ENCODE results near the gene SLC48A1.

SLC48A1 gene

DNA sequence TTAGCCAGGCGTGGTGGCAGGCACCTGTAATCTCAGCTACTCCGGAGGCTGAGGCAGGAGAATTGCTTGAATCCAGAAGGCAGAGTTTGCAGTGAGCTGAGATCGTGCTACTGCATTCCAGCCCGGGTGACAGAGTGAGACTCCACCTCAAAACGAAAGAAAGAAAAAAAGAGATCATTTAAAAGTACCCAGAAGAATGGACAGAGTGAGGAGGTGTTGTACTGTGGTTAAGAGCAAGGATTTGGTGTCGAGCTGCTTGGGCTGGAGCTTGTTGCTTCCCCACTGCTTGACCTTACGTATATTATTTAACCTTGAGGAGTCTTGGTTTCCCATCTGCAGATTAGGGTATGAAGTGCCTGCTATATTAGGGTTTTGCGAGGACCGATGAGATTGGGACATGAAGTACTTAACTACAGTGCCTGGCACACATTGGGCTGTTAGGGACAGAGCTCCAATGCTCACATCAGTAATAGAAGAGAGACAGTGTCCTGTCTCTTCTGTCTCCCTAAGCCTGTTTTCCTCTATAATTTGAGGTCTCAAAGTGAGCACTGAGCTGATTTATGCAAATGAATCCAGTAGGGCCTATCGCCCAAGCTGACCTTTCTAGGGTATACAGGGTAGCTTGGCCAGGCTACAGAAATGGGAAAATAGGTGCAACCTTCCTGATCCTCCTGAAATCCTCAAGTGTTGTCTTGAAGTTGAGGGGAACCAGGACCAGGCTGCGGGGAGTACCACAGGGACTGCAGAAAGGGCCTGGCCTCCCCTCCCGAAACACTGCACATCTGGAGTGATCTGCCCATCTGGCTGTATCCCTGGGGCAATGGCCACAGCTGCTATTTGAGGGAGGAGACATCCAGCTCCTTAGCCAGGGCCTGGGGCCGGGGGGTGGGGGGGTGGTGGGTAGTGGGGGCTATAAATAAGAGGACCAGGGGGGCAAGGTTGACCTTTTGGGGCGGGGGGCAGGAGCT lies 55.3 kb downstream of the SLC48A1 start:
- DNase-seq (peak; percentile 5), ATAC-seq (no peak)

DNA sequence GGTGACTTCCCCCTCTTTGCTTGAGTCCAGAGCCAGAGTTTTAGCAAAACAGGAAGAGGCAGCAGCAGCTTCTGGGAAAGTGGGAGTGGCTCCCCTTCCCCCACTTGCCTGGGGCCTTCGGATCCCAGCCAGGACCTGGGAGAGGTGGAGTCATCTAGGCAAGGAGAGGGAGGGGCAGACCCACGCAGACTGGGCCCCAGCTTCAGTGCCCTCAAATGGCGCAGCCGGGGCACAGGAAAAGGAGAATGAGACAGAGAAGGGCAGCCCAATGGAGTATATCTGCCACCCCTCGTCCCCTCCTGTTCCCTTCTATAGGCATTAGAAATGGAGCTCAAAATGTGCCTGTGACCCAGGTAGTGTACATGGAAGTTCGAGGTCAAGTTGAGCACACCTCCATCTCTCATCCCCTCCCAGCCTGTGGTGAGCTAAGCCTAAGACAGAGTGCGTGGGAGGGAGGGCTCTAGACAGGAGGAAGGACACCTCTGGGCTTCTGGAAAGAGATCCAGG lies 56.0 kb downstream of the SLC48A1 start:
- no peak for ATAC-seq
- DNase-seq: peak; percentile 38

DNA sequence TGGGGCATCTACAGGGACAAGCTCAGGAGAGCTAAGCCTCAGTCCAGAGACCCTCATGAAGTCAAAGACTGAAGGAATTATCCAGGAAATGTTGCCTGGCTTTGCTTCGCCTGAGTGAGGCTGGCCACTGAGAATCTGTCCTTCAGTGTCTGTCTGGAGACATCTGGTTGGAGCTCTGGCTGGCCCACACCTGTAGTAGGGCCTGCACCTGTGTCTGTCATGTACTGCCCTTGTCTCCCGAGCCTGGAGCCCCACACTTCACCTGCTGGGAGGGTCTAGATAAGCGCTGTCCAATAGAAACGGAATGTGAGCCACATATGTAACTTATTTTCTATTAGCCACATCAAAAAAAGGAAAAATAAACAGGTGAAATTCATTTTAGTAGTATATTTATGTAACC lies 56.5 kb downstream of the SLC48A1 start:
- peak; percentile 4 for DNase-seq
- no peak for ATAC-seq

Data from stimulated activated naive CD8-positive, alpha-beta T cell treated with anti-CD3 and anti-CD28 coated beads, Interleukin-15, Interleukin-2, amounts not matched to agents 100 U/mL and 50 U/mL, for 24 hours (primary cell).